IMR-90 (cell line): Measurements from ENCODE around the gene ANK3.

Experiments used
- CEBPB ChIP-seq: IDR thresholded peaks from 2 replicates; pipeline ENCODE4 v1.6.1; 2012; ENCODE audit warnings: low read depth, low read length, improper control_type of control experiment
- CHD1 ChIP-seq: IDR thresholded peaks from 2 replicates; pipeline ENCODE4 v1.6.1; 2012; ENCODE audit warnings: low read depth, low read length, improper control_type of control experiment
- MXI1 ChIP-seq: IDR thresholded peaks from 2 replicates; pipeline ENCODE4 v1.6.1; 2012; ENCODE audit warnings: low read depth, mild to moderate bottlenecking, low read length, moderate library complexity, borderline replicate concordance
- NFE2L2 ChIP-seq: fragments of 150-350 bp; IDR thresholded peaks from 2 replicates; pipeline ENCODE4 v1.6.1; 2016; ENCODE audit warnings: low read depth, mild to moderate bottlenecking, low read length
- POLR2A ChIP-seq: IDR thresholded peaks from 2 replicates; pipeline ENCODE4 v1.6.1; 2012; ENCODE audit warnings: mild to moderate bottlenecking, low read depth, low read length
- RAD21 ChIP-seq: IDR thresholded peaks from 2 replicates; pipeline ENCODE4 v1.6.1; 2012; ENCODE audit warnings: low read length, improper control_type of control experiment
- RCOR1 ChIP-seq: IDR thresholded peaks from 2 replicates; pipeline ENCODE4 v1.6.1; 2012; ENCODE audit warnings: mild to moderate bottlenecking, low read length, improper control_type of control experiment; ENCODE audit not compliant: insufficient replicate concordance
- RFX5 ChIP-seq: IDR thresholded peaks from 2 replicates; pipeline ENCODE4 v1.8.0; 2012; ENCODE audit warnings: low read depth, mild to moderate bottlenecking, low read length, moderate library complexity
- SMC3 ChIP-seq: fragments of 150-350 bp; IDR thresholded peaks from 2 replicates; pipeline ENCODE4 v1.6.1; 2016; ENCODE audit warnings: low read depth, mild to moderate bottlenecking, antibody characterized with exemption, low read length, moderate library complexity
- TF ChIP-seq, protein P1 (sequence below): conservative IDR thresholded peaks from 2 replicates; pipeline ENCODE4 v1.5.1; 2012; ENCODE audit warnings: mild to moderate bottlenecking, low read depth, low read length, improper control_type of control experiment

- TF ChIP-seq, protein P1, sequence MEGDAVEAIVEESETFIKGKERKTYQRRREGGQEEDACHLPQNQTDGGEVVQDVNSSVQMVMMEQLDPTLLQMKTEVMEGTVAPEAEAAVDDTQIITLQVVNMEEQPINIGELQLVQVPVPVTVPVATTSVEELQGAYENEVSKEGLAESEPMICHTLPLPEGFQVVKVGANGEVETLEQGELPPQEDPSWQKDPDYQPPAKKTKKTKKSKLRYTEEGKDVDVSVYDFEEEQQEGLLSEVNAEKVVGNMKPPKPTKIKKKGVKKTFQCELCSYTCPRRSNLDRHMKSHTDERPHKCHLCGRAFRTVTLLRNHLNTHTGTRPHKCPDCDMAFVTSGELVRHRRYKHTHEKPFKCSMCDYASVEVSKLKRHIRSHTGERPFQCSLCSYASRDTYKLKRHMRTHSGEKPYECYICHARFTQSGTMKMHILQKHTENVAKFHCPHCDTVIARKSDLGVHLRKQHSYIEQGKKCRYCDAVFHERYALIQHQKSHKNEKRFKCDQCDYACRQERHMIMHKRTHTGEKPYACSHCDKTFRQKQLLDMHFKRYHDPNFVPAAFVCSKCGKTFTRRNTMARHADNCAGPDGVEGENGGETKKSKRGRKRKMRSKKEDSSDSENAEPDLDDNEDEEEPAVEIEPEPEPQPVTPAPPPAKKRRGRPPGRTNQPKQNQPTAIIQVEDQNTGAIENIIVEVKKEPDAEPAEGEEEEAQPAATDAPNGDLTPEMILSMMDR: no peak
- no peak for TF ChIP-seq POLR2A
- TF ChIP-seq RCOR1: no peak
- no peak for TF ChIP-seq MXI1
- no peak for TF ChIP-seq CHD1
- no peak for TF ChIP-seq CEBPB
- TF ChIP-seq RAD21: no peak
- no peak for TF ChIP-seq RFX5
- no peak for TF ChIP-seq SMC3
- TF ChIP-seq NFE2L2: no peak
Measured at GRCh38 chr10:60258429-60258797, 131.3 kb downstream of the ANK3 start.
